EH (cell line): ENCODE data around the gene GRHL3.
A peak's percentile ranks its signal among the peaks of the same experiment; 100 is the strongest.

Experiments
- DNase-seq: peaks from one replicate; pipeline ENCODE4 v3.0.0-alpha.2; 2015; ENCODE audit warnings: low read depth

Gene GRHL3

DNA sequence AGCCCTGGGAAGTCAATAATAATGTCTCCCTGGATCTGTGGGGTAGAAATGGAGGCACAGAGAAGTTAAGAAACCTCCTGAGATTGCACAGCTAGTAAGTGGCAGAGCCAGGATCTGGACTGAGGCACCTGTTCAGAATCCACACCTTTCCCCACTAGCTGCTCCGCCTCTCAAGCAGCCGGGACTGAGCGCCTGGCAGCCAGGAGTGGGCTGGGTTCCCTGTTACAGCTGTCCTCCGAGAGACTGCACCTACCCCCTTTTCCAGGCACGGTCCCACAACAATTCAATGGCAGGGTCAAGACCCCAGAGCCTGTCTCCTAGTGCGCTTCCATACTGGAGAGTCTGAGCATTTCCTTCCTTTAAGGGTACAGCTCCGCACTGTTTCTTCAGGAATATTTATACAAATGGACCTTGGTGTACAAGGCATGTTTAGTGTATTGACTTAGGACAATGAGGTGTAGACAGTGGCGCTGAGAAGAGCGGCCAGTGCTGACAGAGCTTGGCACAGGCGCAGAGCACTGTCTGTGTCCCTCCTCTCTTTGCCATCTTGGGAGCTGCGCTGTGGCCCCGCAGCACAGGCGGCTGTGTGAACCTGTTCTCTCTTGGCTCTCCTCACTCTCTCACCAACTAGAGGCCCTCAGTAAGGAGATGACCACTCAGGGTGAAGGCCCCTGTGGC is 24.4 kb downstream of the GRHL3 start:
- no peak for DNase-seq

DNA sequence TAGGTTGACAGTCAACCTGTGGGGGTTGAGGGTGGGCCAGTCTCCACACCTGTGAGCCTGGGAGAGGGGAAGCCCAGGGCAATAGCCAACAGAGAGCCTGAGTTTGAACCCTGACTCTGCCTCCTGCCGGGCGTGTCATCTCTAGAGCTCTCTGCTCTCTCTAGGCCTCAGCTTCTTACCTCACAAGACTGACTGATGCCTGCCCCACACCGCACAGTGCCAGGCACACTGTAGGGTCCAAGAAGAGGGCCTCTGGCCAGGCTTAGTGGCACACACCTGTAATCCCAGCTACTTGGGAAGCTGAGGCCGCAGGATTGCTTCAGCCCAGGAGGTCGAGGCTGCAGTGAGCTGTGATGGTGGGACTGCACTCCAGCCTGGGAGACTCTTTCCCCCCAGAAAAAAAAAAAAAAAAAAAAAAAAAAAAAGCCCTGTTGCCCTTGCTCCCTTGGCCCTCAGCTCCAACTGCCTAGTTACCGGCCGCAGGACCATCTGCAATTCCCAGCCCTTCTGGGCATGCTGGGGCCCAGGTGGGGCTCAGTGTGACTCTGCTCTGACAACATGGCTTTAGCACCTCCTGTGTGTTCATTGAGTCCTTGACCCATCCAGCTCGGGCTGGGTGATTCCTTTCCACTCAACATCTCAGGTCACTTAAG is 25.1 kb downstream of the GRHL3 start:
- DNase-seq = peak; percentile 28

DNA sequence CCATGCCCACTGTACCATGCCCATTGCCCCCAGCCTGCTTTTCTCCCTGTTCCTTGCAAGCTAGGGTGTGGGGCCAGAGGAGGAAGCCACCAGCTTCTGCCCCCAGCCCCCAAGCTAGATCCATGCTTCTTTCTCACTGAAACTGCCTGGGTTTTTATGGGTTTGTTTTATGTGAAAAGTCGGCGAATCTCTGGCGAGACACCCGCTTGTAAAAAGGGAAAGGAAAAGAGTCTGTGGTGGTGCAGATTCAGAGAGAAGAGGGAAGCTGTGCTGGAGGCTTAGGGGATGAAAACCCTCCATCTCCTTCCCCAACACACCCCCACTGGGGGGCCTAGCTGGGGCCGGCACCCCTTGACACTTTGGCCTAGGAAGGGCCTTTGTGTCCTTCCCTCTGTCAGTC is 26.2 kb downstream of the GRHL3 start:
- peak; percentile 28 for DNase-seq

DNA sequence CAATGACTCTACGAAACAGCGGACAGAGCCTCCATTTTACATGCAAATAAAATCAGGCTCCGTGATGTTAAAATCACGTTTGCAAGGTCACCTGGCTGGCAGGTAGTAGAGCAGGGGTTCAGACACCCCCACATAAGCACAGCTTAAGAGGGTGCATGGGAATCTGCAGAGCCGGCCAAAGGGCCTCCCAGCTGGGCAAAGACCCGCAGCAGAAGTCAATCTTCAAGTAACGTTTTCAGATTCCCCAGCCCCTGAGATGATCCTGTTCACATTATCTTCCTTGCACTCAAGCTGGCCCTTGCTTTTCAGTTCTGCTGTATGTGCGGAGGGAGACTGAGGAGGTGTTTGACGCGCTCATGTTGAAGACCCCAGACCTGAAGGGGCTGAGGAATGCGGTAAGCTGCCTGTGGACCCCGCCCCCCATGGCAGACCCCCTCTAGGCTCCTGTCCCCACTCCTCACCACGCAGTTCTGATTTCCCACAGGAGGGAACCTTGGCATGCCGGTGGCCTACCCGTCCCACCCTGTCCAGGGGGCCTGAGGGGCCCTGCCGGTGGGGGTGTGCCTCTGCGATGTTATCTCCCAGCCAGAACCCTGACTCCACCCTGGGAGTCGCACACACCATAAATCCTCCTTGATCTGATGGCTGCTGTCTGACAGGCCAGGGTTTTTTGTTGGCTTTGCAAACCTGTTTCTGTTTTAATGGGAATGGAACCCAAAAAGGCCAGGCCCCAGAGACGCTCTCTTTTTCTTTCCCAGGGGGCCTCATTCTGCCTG is 28.2 kb downstream of the GRHL3 start:
- no peak for DNase-seq

DNA sequence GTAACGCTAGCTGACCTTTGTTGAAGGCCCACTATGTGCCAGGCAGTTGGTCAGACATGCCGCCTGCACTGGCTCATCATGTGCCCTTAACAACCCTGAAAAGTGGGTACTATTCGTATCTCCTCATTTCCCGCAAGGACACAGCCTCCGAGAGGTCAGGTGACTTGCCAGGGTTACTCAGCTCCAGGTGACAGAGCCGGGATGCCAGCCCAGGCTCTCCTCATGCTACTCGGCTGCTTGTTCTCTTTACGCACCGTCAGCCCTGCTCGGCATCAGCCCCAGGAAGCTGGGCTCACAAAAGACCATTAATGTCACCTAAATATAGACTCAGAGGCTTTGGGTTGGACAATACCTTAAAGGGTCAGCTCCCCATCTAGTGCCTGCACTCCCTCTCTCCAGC is 29.0 kb downstream of the GRHL3 start:
- DNase-seq = no peak

DNA sequence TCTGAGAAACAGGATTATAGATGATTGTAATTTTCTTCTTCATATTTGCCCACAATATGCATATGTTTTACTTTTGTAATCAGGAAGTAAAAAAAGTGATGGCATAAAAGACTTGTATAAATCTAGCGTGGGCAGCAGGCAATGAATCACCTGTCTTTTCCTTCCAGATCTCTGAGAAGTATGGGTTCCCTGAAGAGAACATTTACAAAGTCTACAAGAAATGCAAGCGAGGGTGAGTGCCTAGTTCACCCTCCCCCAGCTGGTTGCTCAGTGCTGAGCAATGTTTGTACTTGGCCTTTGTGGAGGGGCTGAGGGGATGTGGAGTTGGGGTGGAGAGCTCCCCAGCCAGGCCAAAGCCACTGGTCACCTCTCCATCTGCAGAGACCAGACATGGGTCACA is 30.7 kb downstream of the GRHL3 start:
- DNase-seq = no peak

DNA sequence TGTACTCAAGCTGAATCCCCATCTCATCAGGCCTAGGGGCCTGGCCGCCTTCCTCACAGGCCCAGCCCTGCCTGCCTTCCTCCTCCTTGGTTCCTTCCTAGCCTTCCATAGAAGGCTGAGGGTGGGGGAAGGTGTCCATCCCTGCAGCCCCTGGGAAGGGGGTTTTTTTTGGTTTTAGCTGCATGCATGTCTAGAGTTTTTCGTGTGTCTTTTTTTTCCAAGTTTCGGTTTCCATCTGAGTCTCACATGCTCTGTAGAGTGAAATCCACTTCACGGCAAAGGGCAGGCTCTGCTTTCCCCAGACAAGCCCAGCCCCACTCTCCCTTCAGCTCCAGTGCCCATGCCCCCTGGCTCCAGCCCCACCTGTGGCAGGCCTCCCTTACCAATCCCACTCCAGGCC is 32.1 kb downstream of the GRHL3 start:
- DNase-seq = no peak

DNA sequence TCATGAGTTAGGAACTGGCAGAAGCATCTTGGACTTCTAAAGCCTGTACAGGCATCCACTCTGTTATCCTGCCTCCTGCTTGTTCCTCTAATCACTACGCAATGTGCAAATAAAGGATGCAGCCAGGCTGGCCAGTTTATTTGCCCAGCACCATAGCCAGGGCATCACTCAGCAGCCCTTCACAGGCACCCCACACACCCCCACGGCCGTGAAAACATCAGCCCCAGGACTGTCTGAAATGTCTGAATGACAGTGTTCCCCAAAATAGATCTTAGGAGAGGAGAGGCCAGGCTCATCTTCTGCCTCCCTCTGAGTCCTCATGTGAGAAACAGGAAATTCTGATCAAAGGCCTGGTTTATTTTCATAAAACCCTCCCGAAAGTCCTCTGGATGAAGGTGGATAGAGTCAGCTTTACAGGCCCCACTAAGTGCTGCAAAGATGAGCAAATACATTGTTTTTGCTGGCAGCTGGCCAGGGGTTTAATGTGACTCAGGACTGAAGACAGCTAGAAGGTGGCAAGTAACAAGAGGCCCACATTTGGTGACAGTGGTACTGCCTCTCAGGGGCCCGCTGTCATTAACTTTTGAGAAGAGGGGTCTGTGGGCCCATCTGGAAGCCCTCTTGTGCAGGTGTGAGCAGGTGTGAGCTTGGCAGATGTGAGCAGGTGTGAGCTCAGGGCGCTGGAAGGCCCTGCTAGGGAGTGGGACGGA is 32.9 kb downstream of the GRHL3 start:
- peak; percentile 78 for DNase-seq

DNA sequence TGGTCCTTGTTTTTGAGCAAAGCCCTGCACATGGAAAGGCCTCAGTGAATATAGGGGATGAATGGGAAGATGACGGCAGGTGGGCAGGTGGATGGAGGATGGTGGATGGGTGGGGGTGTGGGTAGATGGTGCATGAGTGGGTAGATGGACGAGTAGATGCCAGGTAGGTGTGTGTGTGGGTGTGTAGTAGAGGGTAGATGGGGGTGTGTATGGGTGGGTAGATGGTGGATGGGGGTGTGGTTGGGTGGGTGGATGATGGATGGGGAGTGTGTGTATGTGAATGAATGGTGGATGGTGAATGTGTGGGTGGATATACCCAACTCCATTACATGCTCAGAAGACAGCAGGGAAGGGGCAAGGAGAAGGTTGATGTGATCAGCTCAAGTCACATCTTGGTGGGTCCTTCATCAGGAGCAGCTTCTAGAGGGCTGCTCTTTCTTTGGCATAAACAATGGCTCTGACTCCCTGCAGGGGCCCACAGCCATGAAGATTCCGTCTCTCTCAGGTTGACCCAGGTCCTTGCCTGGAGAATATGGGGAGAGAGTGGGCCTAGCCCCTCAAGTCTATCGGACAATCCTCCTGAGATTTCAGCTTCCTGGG is 34.2 kb downstream of the GRHL3 start:
- no peak for DNase-seq

DNA sequence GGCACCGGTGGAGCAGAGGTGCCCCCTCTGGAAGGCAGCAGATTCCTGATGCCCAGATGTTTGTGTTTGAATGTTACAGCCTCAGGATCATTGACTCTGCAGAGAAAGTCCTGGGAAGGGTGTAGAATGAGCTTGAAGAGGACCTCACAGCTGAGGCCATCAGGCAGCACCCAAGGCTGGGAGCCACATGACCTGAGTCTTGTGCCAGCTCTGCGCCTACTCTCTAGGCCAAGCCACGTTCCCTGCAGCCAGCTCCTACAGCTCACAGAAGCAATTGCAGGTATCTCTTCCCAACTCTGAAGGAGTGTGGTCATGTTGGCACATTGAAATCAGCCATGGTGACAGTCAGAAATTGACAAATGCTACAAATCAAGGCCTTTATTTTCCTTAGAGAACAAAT is 36.3 kb downstream of the GRHL3 start:
- no peak for DNase-seq

DNA sequence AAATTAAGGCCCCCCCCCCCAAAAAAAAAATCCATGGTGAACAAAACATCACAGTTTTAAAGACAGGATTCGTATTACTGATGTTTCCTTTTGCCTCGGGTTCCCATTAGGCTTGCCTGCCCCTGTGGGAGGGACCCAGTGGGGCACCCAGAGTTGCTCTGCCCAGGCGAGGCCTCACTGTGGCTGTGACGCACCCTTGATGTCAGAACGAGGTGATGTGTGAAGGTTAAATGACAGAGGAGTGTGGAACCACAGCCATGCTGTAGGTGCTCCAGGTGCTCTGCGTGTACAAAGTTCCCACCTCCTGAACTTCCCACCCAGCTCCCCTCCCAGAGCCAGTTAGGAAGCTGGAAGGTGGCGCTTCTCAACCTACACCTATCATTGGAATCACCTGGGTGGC is 37.9 kb downstream of the GRHL3 start:
- DNase-seq = no peak

DNA sequence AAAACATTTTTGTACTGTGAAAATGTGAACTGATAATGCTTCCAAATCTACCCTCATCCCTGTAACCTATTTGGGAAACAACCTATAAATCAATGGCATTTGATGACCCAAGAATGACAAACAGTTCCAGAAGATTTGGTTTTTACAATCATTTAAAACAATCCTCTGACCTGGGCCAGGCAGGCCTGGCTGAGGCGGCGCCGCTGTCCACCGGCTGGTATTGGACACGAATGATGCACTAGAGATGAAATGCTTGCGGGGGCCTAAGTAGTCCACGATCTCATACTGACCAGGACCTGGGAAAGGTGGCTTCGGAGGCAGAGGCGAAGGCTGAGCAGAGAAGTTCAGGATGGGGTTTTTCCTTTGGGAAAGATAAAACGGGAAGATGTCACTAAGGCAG is 41.5 kb downstream of the GRHL3 start:
- no peak for DNase-seq

DNA sequence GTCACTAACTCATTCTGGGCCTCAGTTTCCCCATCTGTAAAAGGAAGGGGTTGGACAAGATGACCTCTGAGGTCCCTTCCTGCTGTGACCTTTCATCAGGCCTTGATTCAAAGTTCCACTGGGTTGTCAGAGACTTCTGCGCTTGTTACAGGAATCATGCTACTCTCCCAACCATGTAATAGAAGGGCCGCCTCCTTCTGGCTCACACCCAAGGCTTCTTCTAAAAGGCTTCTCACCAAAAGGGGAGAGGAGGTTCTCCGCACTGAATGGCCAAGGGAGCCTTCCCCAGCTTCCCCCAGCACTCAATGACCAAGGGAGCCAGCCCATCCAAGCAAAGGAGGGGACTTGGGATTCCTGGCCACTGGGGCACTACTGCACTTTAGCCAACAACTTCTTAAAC is 42.7 kb downstream of the GRHL3 start:
- no peak for DNase-seq

DNA sequence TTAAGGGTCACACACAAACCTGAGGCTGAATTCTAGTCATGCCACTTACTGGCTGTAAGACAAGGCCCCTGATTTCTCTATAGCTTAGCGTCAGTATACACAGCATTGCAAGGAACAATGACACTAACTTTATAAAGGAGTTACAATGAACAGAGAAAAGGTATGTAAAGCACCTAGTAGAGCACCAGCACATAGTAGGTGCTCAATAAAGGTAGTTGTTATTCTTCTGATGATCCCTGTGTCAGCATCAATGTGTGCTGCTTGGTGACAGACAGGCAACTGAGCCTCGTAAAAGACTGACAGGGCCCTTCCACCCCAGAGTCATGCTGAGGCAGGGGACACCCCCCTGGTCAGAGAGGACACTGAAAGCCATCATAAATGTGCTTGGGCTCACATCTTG is 43.2 kb downstream of the GRHL3 start:
- DNase-seq = no peak

DNA sequence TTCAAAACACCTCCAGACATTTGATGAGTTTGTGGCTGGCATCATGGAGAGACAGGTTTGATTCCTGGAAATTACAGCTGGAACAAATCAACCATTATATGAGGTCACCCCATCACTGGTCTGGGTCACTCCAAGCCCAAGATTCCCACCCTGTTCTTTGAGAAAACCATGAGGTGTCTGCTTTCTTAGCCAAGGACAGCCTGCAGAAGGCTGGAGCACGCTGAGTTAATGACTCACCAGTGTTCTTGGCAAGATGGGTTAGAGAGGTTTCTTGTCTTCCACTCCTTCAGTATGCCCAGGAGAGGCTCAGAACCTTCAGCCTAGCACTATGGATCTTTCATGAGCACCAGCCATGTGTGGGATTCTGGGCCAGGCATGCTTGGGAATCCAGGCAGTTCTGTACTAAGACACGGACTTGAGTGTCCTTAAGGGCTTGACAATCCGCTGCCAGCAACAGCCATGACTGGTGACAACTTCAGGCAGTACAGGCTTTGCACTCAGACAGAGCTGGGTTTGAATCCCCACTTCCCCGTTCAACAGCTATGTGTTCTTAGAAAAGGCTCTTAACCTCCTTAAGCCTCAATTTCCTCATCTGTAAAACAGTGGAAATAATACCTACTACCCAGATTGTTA is 43.9 kb downstream of the GRHL3 start:
- DNase-seq = peak; percentile 90

DNA sequence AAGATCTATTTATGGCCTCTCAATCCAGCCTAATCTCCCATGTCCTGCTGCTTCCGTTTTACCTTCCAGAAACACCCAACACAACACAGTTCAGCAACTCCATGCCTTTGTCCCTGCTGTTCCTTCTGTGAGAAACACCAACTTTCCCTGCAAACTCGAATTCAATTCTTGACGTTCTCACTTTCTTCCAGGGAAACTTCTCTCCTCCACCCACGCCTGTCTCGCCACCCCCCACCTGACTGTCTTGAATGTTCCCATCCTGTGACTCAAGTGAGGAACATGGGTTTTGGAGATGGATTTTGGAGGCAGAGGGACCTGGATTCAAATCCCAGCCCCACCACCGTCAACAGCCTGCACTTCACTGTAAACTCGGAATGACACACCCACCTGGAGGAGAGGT is 44.8 kb downstream of the GRHL3 start:
- no peak for DNase-seq

DNA sequence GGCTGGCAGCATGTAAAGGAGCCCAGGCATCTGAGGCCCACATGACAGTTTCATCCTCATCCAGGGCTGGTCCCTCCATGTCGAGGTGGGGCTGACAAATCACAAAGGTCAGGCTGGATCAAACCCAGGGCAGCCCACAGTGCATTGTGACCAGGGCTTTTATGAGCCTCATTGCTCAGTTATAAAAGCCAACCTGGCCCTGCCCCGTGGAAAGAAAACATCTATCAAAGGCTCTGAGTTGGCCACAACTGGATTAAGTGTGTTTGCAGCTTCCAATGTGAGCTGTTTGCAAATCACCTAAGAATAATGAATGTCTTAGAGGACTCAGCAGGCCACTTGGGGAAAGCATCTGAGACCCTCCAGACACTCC is 45.4 kb downstream of the GRHL3 start:
- DNase-seq = peak; percentile 30

DNA sequence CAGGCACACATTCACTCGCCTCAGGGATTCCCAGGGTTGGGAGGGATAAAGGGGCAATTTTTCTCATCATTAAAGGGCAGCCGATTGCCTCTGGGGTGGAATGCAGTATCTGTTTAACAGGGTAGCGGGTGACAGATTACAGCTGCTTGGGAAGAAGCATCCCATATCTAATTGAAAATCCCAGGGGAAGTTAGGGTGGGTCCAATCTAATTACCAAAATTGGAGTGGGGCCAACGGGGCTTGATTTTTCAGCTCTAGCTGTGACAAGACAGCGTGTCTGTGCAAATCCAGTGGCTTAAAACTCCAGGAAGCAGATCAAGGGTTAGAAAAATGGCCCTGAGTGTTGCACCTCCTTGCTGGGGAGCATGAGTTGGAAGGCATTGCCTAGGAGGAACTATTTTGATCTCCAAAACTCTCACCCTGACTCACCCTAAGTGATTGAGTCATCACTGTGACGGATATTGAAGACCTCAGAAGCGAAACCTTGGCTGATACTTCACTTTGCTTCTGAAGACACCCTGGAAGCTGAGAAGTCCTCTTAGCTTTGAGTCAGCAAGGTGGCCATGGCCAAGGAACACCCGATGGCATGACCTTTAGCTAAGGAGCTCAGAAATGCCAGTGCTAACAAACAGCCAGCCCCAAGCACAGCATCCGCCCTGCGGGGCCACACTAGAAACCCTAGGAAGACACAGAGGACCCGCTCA is 46.0 kb downstream of the GRHL3 start:
- DNase-seq = peak; percentile 93

DNA sequence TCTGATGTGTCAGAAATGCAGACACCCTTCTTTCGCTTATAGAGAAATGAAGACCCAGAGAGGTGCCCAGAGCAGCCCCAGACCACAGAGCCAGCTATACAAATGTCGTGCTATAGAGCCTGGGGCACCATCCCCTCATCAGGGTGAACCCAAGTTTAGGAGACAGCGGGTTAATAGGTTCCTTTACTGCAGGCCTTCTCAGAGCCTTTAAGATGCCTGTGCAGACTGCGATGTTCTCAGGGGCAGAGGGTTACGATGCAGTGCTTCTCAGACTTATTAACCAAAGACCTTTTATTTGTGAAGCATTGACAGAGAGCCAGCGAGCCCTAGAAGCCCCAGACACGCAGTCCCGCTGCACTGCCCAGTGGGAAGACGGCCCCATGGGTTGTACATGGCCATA is 47.5 kb downstream of the GRHL3 start:
- no peak for DNase-seq

DNA sequence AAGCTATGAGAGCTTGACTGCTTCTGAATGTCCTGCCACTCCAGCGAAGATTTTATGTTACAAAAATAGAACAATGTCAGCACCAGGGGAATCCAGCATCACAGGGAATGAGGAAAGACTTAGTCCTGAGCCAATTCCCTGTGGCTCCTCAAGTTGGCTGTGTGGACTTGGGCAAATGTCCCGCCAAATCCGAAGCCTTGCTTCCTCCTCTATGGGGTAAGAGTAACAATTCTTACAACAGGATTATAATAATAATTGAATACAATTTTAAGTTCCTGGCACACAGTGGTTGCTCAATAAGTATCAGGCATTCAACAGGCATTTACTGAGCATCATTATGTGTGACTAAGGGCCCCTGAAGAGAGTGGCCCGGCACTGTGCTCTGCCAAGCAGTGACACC is 50.0 kb downstream of the GRHL3 start:
- no peak for DNase-seq

DNA sequence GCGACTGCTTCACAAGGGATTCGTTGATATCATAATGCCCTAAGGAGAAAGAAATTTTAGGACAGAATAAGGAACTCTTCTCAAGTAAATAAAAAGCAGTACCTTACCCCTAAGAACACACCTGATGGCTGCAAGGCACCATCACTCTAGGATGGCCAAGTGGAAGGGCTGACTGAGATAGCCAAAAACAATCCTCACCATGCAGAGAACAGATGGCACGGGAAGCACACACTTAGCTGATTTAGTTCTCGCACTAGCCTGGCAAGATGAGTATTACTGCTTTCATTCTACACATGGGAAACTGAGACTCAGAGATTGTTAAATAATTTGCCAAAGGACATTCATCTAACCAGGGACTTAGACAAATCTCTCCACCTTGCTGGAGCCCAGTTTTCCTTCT is 50.6 kb downstream of the GRHL3 start:
- DNase-seq = no peak
